Heart left ventricle (tissue), 13 donors: ENCODE measurements around the gene NR1D1.
"Not testable (repeated sequence)": the region's sequence is repeated elsewhere in the genome, so short reads cannot be mapped to it uniquely, and the experiment has no call there.

Experiments used
- POLR2A ChIP-seq, 2 donors: fragments of 450-650 bp; IDR thresholded peaks; one replicate each; pipeline ENCODE4 v1.6.1; 2017; ENCODE audit warnings: antibody characterized with exemption in 2 of 2, mild to moderate bottlenecking in 2 of 2, moderate library complexity in 2 of 2
- TF ChIP-seq, protein P1 (sequence below), 12 donors: fragments of 200-600 bp; sonication (generic) in 4 of 12; IDR thresholded peaks; one replicate each; pipeline versions ENCODE4 v1.5.0 to v1.8.0; 2018 to 2022; ENCODE audit warnings: antibody characterized with exemption in 12 of 12, mild to moderate bottlenecking in 5 of 12
- donor health status: ischemic (EF 13 %, LVEDD 7.1; RV severe dilation, severe dysfunction).
- donor health status: DM: no; HTN: yes; CAD: no.
- donor health status: DM: no; HTN: no; CAD: no.
- donor health status: ischemic (EF 25% LVEDD 6.9; RV normal size, moderate dysfunction).
- donor health status: ischemic (EF 25% LVEDD 5.7; RV mildly dilated, moderate dysfunction).
- donor health status: ischemic (EF 35%, LVEDD 5.7; RV mildly dilated, moderate dysfunction).
- donor health status: nonischemic (EF 11% LVEDD 7.7; RV severe dilation, severe dysfunction).
- donor health status: DM: yes; HTN: yes; CAD: no.
- donor health status: PGD.
- donor health status: ischemic (EF 29% LVEDD 5.4; RV normal size, mild dysfunction).
- donor health status: nonischemic (EF 23%, LVEDD 6.1; RV moderate dilation, normal function).

DNA sequence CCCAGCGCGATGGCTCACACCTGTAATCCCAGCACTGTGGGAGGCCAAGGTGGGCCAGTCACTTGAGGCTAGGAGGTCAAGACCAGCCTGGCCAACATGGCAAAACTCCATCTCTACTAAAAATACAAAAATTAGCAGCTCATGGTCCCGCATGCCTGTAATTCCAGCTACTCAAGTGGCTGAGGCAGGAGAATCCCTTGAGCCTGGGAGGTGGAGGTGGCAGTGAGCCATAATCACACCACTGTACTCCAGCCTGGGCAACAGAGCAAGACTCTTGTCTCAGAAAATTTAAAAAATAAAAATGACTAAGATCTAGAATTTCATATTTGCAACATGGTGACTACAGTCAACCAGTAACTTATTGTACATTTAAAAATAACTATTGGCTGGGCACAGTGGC, 42.8 kb upstream of the NR1D1 start:
- TF ChIP-seq, protein P1, sequence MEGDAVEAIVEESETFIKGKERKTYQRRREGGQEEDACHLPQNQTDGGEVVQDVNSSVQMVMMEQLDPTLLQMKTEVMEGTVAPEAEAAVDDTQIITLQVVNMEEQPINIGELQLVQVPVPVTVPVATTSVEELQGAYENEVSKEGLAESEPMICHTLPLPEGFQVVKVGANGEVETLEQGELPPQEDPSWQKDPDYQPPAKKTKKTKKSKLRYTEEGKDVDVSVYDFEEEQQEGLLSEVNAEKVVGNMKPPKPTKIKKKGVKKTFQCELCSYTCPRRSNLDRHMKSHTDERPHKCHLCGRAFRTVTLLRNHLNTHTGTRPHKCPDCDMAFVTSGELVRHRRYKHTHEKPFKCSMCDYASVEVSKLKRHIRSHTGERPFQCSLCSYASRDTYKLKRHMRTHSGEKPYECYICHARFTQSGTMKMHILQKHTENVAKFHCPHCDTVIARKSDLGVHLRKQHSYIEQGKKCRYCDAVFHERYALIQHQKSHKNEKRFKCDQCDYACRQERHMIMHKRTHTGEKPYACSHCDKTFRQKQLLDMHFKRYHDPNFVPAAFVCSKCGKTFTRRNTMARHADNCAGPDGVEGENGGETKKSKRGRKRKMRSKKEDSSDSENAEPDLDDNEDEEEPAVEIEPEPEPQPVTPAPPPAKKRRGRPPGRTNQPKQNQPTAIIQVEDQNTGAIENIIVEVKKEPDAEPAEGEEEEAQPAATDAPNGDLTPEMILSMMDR (IDR thresholded peaks at IDR 0.05) = not testable (repeated sequence)
- not testable (repeated sequence) for TF ChIP-seq POLR2A (IDR thresholded peaks at IDR 0.05)
